ENCODE data around the gene SMCO2. TPM values are rescaled to one million over a fixed set of nuclear protein-coding genes. Genes with fewer than 3 reads are reported as not detected.

SMCO2 gene
- total RNA-seq, 1 experiment from 2014 or later: 1.7 TPM

DNA sequence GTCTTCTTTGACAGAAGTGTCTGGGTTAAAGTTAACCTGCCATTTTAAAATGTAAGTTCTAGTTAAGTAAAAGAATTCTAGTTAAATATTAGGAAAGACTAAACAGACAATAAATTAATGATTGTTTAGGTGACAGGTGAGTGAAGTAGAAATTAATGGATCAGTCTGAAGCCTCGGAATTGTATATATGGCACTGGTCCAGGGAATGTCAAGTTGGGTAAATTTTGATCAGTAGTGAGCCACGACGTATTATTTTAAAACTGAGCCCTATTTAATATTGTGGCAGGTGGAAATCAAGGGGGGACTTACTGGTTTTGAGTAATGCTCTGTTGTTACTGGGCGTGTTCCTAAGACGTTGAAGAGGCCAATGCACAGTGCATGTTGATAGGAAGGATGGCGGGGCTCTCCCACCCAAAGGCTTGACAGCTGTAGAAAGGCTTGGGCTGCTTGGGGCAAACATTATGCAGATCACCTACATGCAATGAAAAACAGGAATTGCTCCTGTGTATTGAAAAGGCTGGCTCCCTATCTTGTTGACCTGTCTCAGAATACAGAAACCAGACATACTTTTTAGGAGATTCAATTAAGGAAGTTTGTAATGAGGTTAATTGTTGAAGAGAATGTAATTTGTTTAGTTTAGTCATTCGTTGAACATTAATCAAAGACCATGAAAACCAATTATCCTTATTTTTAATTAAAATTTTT lies 71.6 kb downstream of the SMCO2 start:
- no peaks in the 10 kb centered on the region for H3K9me2 ChIP-seq (replicated peaks; ENCODE audit: low read length)
- ChIA-PET POLR2A (ENCODE audit: unreplicated experiment) (no interaction called here), CTCF (no interaction called here)
- H3K4me2 ChIP-seq (ENCODE audit: low read length): no peak overlapping the region
- no peaks in the 10 kb centered on the region for H3K36me3 ChIP-seq (ENCODE audit: low read depth, low read length)
- no peaks in the 10 kb centered on the region for H3F3A ChIP-seq (ENCODE audit: low read length, unreplicated experiment)
- intact Hi-C loops (cut with micrococcal nuclease): no loop called here
- no peaks in the 10 kb centered on the region for H4K20me1 ChIP-seq (ENCODE audit: low read length)
- H3K27me3 ChIP-seq (ENCODE audit: low read length): no peaks in the 10 kb centered on the region
- H3K4me3 ChIP-seq (ENCODE audit: low read length): no peak overlapping the region
- no peak overlapping the region for H2AFZ ChIP-seq (ENCODE audit: low read length)
- H3K9me3 ChIP-seq (ENCODE audit: low read length): no peaks in the 10 kb centered on the region
- no peak for DNase-seq
- peaks cover 2% of the 10 kb centered on the region for H3K4me1 ChIP-seq (ENCODE audit: insufficient read depth, low read length)
- no peak overlapping the region for H3K27ac ChIP-seq (ENCODE audit: low read length)
- TF ChIP-seq EZH2 (IDR thresholded peaks at IDR 0.05; ENCODE audit: low read length, unreplicated experiment) (no peak), EZH2phosphoT487 (IDR thresholded peaks at IDR 0.05; ENCODE audit: borderline replicate concordance, low read length) (no peak), CTCF (conservative IDR thresholded peaks at IDR 0.05; ENCODE audit: low read depth, low read length) (no peak)
- no peak overlapping the region for H3K9ac ChIP-seq (ENCODE audit: low read length)
- ATAC-seq: no peak
- no peaks in the 10 kb centered on the region for H3K79me2 ChIP-seq (ENCODE audit: low read length)
- BruUV-seq (replicated peaks): no TSS peak

DNA sequence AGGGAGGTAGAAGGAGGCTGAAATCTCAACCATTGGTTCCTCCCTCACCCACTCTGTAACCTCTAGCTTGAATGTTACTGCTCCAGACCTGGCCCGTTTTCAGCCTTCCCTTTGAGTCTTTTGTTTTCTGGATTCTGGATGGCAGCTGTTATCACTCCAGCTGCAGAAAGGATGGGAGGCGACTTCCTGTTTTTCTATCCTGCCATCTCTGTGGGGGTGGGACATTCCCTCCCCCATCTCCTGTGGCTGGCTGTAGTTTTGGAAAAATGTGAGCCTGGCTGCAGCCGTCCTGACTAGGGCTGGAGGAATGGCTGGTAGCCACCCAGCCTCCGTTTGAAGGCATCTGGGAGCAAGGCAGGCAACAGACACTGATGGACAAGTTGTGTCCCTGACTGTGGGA lies 74.5 kb downstream of the SMCO2 start:
- no peak for TF ChIP-seq EZH2phosphoT487 (IDR thresholded peaks at IDR 0.05; ENCODE audit: borderline replicate concordance, low read length)
- TF ChIP-seq CTCF (conservative IDR thresholded peaks at IDR 0.05; ENCODE audit: low read depth, low read length): no peak
- TF ChIP-seq EZH2 (IDR thresholded peaks at IDR 0.05; ENCODE audit: low read length, unreplicated experiment): no peak
- Histone ChIP-seq H3K27me3 (ENCODE audit: low read length) (no peaks in the 10 kb centered on the region), H4K20me1 (ENCODE audit: low read length) (0 out of 2 replicates have a peak, but pooled peaks cover 6% of the 10 kb centered on the region), H3K27ac (ENCODE audit: low read length) (no peak overlapping the region), H3K9me2 (replicated peaks; ENCODE audit: low read length) (no peaks in the 10 kb centered on the region), H3K9me3 (ENCODE audit: low read length) (no peaks in the 10 kb centered on the region), H3K9ac (ENCODE audit: low read length) (no peak overlapping the region), H3K36me3 (ENCODE audit: low read depth, low read length) (no peaks in the 10 kb centered on the region), H2AFZ (ENCODE audit: low read length) (no peak overlapping the region), H3F3A (ENCODE audit: low read length, unreplicated experiment) (no peaks in the 10 kb centered on the region), H3K79me2 (ENCODE audit: low read length) (peaks cover 18% of the 10 kb centered on the region), H3K4me3 (ENCODE audit: low read length) (no peak overlapping the region), H3K4me1 (ENCODE audit: insufficient read depth, low read length) (peaks cover 13% of the 10 kb centered on the region), H3K4me2 (ENCODE audit: low read length) (no peak overlapping the region)
- ChIA-PET CTCF (no interaction called here), POLR2A (ENCODE audit: unreplicated experiment) (no interaction called here)
- no peak for ATAC-seq
- intact Hi-C loops (cut with micrococcal nuclease): loop anchor here (10.0 kb wide), 1 partner anchor 184 kb away; no protein-coding TSS in a partner anchor
- no TSS peak for BruUV-seq (replicated peaks)
- no peak for DNase-seq

DNA sequence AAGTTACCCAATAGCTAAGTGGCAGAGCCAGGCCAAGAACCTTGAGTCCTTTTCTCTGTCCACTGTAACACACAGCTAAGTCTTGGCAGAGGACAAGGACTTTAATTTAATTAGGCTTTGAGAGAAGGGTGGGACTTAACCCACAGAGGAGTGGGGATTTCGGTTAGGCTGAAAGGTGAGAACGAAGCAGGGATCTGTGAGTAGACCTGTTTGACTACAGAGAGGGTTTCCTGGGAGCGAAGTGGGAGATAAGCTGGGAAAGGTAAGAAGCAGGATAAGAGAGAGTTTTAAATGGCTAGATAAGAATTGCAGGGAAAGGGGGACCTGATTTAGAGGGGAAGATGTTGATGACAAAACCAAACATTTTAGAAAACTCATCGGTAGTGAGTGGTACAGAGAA lies 75.4 kb downstream of the SMCO2 start:
- Histone ChIP-seq H3K4me1 (ENCODE audit: insufficient read depth, low read length) (peaks cover 17% of the 10 kb centered on the region), H3K79me2 (ENCODE audit: low read length) (peaks cover 27% of the 10 kb centered on the region), H3K4me3 (ENCODE audit: low read length) (no peak overlapping the region), H3F3A (ENCODE audit: low read length, unreplicated experiment) (no peaks in the 10 kb centered on the region), H3K27me3 (ENCODE audit: low read length) (no peaks in the 10 kb centered on the region), H4K20me1 (ENCODE audit: low read length) (0 out of 2 replicates have a peak, but pooled peaks cover 7% of the 10 kb centered on the region), H3K36me3 (ENCODE audit: low read depth, low read length) (no peaks in the 10 kb centered on the region), H3K4me2 (ENCODE audit: low read length) (no peak overlapping the region), H3K9ac (ENCODE audit: low read length) (no peak overlapping the region), H3K9me3 (ENCODE audit: low read length) (no peaks in the 10 kb centered on the region), H3K27ac (ENCODE audit: low read length) (no peak overlapping the region), H2AFZ (ENCODE audit: low read length) (no peak overlapping the region), H3K9me2 (replicated peaks; ENCODE audit: low read length) (no peaks in the 10 kb centered on the region)
- DNase-seq (no peak), ATAC-seq (no peak)
- intact Hi-C loops (cut with micrococcal nuclease): loop anchor here (10.0 kb wide), 1 partner anchor 183 kb away; no protein-coding TSS in a partner anchor
- TF ChIP-seq EZH2 (IDR thresholded peaks at IDR 0.05; ENCODE audit: low read length, unreplicated experiment) (no peak), EZH2phosphoT487 (IDR thresholded peaks at IDR 0.05; ENCODE audit: borderline replicate concordance, low read length) (no peak), CTCF (conservative IDR thresholded peaks at IDR 0.05; ENCODE audit: low read depth, low read length) (no peak)
- ChIA-PET CTCF (no interaction called here), POLR2A (ENCODE audit: unreplicated experiment) (no interaction called here)
- BruUV-seq (replicated peaks): no TSS peak
